Breast epithelium (tissue), 4 donors: ENCODE measurements around the gene PUS7. TPM values are rescaled to one million over a fixed set of nuclear protein-coding genes. Genes with fewer than 3 reads are reported as not detected.
A peak's percentile ranks its signal among the peaks of the same experiment; 100 is the strongest.
"Not testable (repeated sequence)": the region's sequence is repeated elsewhere in the genome, so short reads cannot be mapped to it uniquely, and the experiment has no call there.

Source experiments
- DNase-seq, 2 donors: peaks; one replicate each; pipeline ENCODE4 v3.0.0-alpha.2; 2019; ENCODE audit warnings: low spot score in 2 of 2
- H3K27ac ChIP-seq, 2 donors: fragments of 200-600 bp; sonication (generic) in 1 of 2; one replicate each; pipeline ENCODE4 v1.5.1; 2016 to 2019; ENCODE audit warnings: mild to moderate bottlenecking in 1 of 2
- H3K27me3 ChIP-seq, 2 donors: fragments of 200-600 bp; sonication (generic) in 1 of 2; one replicate each; pipeline versions ENCODE4 v1.5.1 to v1.6.0; 2017 to 2019; ENCODE audit warnings: control low read depth in 1 of 2, mild to moderate bottlenecking in 1 of 2
- H3K36me3 ChIP-seq: fragments of 200-600 bp; one replicate; pipeline ENCODE4 v1.5.1; 2019
- H3K4me1 ChIP-seq, 2 donors: fragments of 200-600 bp; sonication (generic); one replicate each; pipeline ENCODE4 v1.5.1; 2016 to 2019; ENCODE audit warnings: control low read depth in 1 of 2
- H3K4me3 ChIP-seq, 3 donors: fragments of 200-600 bp; sonication (generic); 1 replicate in 2 of 3; 2 replicates in 1 of 3; pipeline ENCODE4 v1.5.1; 2016 to 2019; ENCODE audit warnings: mild to moderate bottlenecking in 3 of 3, moderate library complexity in 2 of 3
- H3K9me3 ChIP-seq, 2 donors: fragments of 200-600 bp; sonication (generic) in 1 of 2; one replicate each; pipeline ENCODE4 v1.5.1; 2016 to 2019; ENCODE audit warnings: control low read depth in 1 of 2
- CTCF ChIP-seq, 3 donors: fragments of 450-650 bp; IDR thresholded peaks; one replicate each; pipeline ENCODE4 v1.5.1; 2016 to 2017; ENCODE audit warnings: antibody characterized with exemption in 3 of 3, mild to moderate bottlenecking in 3 of 3, moderate library complexity in 3 of 3
- POLR2A ChIP-seq: fragments of 450-650 bp; IDR thresholded peaks from one replicate; pipeline ENCODE4 v1.6.1; 2016; ENCODE audit warnings: antibody characterized with exemption, mild to moderate bottlenecking, moderate library complexity
- POLR2AphosphoS5 ChIP-seq, 3 donors: sonication (generic); formaldehyde crosslinking; IDR thresholded peaks; one replicate each; pipeline ENCODE4 v1.6.1; 2017; ENCODE audit warnings: antibody characterized with exemption in 3 of 3
- intact Hi-C: fragments of 100-400 bp; cut with DNase I; formaldehyde crosslinking; loops from one replicate; pipeline ENCODE4 v1.15.1; 2023; ENCODE audit warnings: low total_unique reads
- total RNA-seq, 3 donors: library from RNA; depleted of rRNA; stranded (reverse); fragments of >200 nt; gene quantifications; one replicate each; pipeline ENCODE4 v1.1.0, GENCODE V29; 2016

The PUS7 gene
- total RNA-seq, 3 donors from 2014 or later: 18.9 to 23.6 (median 19.5) TPM

DNA sequence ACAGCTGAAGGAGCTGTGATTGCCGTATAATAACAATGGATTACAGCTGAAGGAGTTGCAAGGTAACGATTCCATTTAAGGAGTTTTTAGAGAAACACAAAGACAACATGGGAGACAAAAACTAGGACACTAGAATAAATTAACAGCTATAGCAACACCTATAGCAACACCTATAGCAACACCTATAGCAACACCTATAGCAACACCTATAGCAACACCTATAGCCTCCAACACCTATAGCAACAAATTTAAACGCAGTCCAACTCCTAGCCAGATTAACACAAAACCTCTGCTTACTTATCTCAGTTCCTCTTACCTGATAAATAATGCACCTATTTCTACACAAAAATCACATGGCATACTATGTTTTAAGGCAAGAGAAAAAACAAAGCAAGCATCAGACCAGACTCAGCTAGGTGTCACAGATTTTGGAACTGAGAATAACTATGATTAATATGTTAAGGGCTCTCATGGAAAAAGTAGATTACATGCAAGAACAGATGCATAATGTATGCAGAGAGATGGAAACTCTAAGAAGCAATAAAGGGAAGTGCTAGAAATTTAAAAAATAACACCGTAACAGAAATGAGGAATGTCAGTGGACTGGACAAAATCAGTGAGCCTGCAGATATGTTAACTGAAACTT lies 77.6 kb downstream of the PUS7 start:
- no peaks in the 10 kb centered on the region for H3K9me3 ChIP-seq
- H3K27me3 ChIP-seq: no peaks in the 10 kb centered on the region
- DNase-seq: no peak
- H3K4me1 ChIP-seq: no peaks in the 10 kb centered on the region
- H3K36me3 ChIP-seq: no peaks in the 10 kb centered on the region
- no peak overlapping the region for H3K4me3 ChIP-seq
- H3K27ac ChIP-seq: no peak overlapping the region
- no peak for TF ChIP-seq CTCF (IDR thresholded peaks at IDR 0.05)
- intact Hi-C loops: no loop called here

DNA sequence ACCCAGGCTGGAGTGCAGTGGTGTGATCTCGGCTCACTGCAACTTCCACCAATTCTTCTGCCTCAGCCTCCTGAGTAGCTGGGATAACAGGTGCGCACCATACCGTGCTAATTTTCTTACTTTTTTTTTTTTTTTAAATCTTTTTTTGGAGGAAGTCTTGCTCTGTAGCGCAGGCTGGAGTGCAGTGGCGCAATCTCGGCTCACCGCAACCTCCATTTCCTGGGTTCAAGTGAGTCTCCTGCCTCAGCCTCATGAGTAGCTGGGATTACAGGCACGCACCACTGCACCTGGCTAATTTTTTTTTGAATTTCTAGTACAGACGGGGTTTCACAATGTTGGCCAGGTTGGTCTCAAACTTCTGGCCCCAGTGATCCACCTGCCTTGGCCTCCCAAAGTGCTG lies 79.9 kb downstream of the PUS7 start:
- DNase-seq, H3K36me3 ChIP-seq, intact Hi-C loops, H3K27ac ChIP-seq, H3K9me3 ChIP-seq, H3K27me3 ChIP-seq, H3K4me3 ChIP-seq, H3K4me1 ChIP-seq: not testable (repeated sequence)

GRCh38 chr7:105439174-105439893 lies 82.7 kb downstream of the PUS7 start:
- Histone ChIP-seq H3K9me3 (no peaks in the 10 kb centered on the region), H3K4me3 (no peak overlapping the region), H3K36me3 (no peaks in the 10 kb centered on the region), H3K27ac (peak overlapping the region; percentile 70 to 81), H3K4me1 (no peaks in the 10 kb centered on the region), H3K27me3 (no peaks in the 10 kb centered on the region)
- peak in 1 of 3 donors; percentile 13 for TF ChIP-seq POLR2AphosphoS5 (IDR thresholded peaks at IDR 0.05)
- TF ChIP-seq POLR2A: no peak
- TF ChIP-seq CTCF (IDR thresholded peaks at IDR 0.05): peak in 1 of 3 donors; percentile 9
- intact Hi-C loops: no loop called here
- peak in 1 of 2 donors; percentile 43 for DNase-seq

GRCh38 chr7:105438847-105439173 lies 83.3 kb downstream of the PUS7 start:
- Histone ChIP-seq H3K36me3 (no peaks in the 10 kb centered on the region), H3K9me3 (no peaks in the 10 kb centered on the region), H3K27ac (peak overlapping the region; percentile 70 to 81), H3K27me3 (no peaks in the 10 kb centered on the region), H3K4me1 (no peaks in the 10 kb centered on the region), H3K4me3 (no peak overlapping the region)
- no peak for DNase-seq
- intact Hi-C loops: no loop called here
- TF ChIP-seq CTCF (IDR thresholded peaks at IDR 0.05): no peak
- no peak for TF ChIP-seq POLR2AphosphoS5 (IDR thresholded peaks at IDR 0.05)
- no peak for TF ChIP-seq POLR2A

DNA sequence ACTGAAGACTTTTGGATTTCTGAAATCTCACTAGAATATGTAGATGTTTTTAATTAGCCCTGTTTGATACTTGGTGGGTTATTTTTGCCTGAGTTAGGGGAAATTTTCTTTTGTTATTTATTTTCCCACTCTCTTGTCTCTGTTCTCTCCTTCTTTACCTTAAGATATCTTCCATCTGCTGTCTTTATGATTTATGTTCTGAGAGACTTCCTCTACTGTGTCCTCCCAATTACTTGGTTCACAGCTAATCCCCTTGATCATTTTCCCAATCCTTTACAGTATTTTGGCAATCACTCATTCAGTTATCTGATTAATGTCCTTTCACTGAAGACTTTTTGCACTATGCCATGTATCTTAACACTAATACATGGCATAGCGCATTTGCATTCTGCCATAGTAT lies 83.8 kb downstream of the PUS7 start:
- Histone ChIP-seq H3K27ac (no peak overlapping the region), H3K9me3 (no peaks in the 10 kb centered on the region), H3K4me3 (no peak overlapping the region), H3K27me3 (no peaks in the 10 kb centered on the region), H3K36me3 (no peaks in the 10 kb centered on the region), H3K4me1 (no peaks in the 10 kb centered on the region)
- no peak for DNase-seq
- intact Hi-C loops: no loop called here
- TF ChIP-seq POLR2A (no peak), POLR2AphosphoS5 (IDR thresholded peaks at IDR 0.05) (no peak), CTCF (IDR thresholded peaks at IDR 0.05) (no peak)

DNA sequence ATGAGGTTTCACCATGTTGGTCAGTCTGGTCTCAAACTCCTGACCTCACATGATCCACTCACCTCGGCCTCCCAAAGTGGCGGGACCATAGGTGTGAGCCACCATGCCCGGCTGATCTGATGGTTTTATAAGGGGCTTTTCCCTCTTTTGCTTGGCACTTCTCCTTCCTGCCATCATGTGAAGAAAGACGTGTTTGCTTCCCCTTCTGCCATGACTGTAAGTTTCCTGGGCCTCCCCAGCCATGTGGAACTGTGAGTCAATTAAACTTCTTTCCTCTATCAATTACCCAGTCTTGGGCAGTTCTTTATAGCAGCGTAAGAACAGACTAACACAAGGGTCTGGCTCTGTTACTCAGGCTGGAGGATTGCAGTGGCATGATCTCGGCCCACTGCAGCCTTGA lies 84.7 kb downstream of the PUS7 start:
- H3K4me3 ChIP-seq, intact Hi-C loops, H3K4me1 ChIP-seq, H3K27me3 ChIP-seq, H3K9me3 ChIP-seq, DNase-seq, H3K36me3 ChIP-seq, H3K27ac ChIP-seq: not testable (repeated sequence)
